SK-N-MC (cell line): ENCODE results near the gene COL18A1.

ENCODE experiments used
- EZH2 ChIP-seq: fragments of 200-600 bp; sonication (generic); IDR thresholded peaks from one replicate; pipeline ENCODE4 v1.6.1; 2017; ENCODE audit warnings: antibody characterized with exemption
- FOXP2 ChIP-seq: optimal IDR thresholded peaks from 2 replicates; pipeline ENCODE3; 2011; ENCODE audit warnings: mild to moderate bottlenecking, moderate library complexity; ENCODE audit not compliant: insufficient read depth; ENCODE audit errors: extremely low read length, control extremely low read depth

DNA sequence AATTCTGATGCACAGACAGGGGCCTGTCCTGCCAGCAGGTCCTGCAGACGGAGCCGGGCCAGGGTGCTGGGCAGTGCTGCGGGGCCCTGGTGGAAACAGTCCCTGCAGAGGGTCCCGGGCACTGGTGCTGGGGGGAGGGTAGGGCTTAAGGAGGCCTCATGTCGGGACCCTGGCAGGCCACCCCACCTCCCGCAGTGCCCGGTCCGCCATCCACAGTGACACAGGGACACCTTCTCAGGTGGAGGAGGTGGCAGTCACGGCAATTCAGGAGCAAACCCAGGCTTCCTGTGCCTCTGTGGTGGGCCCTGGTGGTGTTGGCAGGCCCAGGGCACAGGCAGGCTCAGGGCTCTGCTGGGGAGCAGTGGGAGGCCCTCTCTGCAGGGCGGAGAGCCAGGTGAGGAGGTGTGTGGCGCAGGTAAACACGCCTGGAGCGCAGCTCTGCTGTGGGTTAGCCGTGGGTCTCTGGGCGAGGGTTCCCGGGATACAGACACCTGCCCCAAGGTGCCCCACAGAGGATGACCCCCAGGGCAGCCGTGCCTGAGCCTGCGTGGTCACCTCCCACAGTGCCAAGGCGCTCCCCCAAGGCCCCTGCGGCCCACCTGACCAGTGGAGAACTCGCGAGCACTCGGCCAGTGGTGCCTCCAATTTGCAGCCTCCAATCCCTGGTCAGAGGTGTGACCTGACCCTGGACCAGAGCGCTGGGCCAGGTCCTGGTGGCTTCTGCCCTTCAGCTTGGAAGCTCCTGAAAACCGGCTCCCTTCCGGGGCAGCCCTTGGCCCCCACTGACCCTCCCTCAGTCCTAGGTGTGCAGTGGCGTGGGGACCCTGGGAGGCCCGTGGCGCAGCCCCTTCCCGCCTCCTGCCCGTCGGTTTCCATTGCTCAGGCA, 19.2 kb downstream of the COL18A1 start:
- TF ChIP-seq EZH2 (no peak), FOXP2 (no peak)
